B cell (primary cell): Measurements from ENCODE around the gene CNPY3. TPM values are rescaled to one million over a fixed set of nuclear protein-coding genes. Genes with fewer than 3 reads are reported as not detected.
"Not testable (repeated sequence)": the region's sequence is repeated elsewhere in the genome, so short reads cannot be mapped to it uniquely, and the experiment has no call there.

Experiments
- ATAC-seq: fragments of 200-7000 bp; cut with Tn5 transposase; one replicate; pipeline ENCODE4 v1.10.0; 2021; ENCODE audit warnings: low read depth, mild to moderate bottlenecking, moderate number of reproducible peaks, moderate library complexity
- CTCF ChIA-PET: fragments of 350-600 bp; sonication (Branson Sonifier 250); formaldehyde crosslinking; loops from one replicate; lab custom pipeline; 2021; ENCODE audit warnings: antibody characterized with exemption, inconsistent platforms; lab: Charles Lee
- POLR2A ChIA-PET: fragments of 350-600 bp; sonication (Branson Sonifier 250); formaldehyde crosslinking; loops from one replicate; lab custom pipeline; 2021; ENCODE audit warnings: antibody characterized with exemption; lab: Charles Lee
- DNase-seq: peaks from one replicate; pipeline ENCODE4 v3.0.0; 2013
- H2AFZ ChIP-seq: 2 replicates; pipeline ENCODE4 v1.6.1; 2012; ENCODE audit warnings: mild to moderate bottlenecking, low read depth, low read length; ENCODE audit not compliant: insufficient read depth, poor library complexity, severe bottlenecking
- H3K27ac ChIP-seq, 2 donors: 1 replicate in 1 of 2; 2 replicates in 1 of 2; pipeline ENCODE4 v1.5.1; 2012 to 2013; ENCODE audit warnings: low read length in 2 of 2, mild to moderate bottlenecking in 2 of 2, moderate library complexity in 1 of 2
- H3K27me3 ChIP-seq, 4 experiments: fragments of 200-600 bp in 1 of 4; sonication (generic) in 1 of 4; replicated peaks in 1 of 4; 1 replicate in 2 of 4; 2 replicates in 2 of 4; pipeline versions ENCODE4 v1.6.1 to v1.7.0; 2013 to 2016; ENCODE audit warnings: low read length in 3 of 4, mild to moderate bottlenecking in 2 of 4, mixed read lengths in 1 of 4, moderate library complexity in 1 of 4; ENCODE audit not compliant: insufficient read depth in 4 of 4, control insufficient read depth in 3 of 4; ENCODE audit errors: control extremely low read depth in 1 of 4
- H3K36me3 ChIP-seq, 2 experiments: replicated peaks in 1 of 2; 1 replicate in 1 of 2; 2 replicates in 1 of 2; pipeline versions ENCODE4 v1.6.1 to v1.7.1; 2013; ENCODE audit warnings: low read length in 1 of 2; ENCODE audit not compliant: insufficient read depth in 2 of 2, control insufficient read depth in 1 of 2; ENCODE audit errors: control extremely low read depth in 1 of 2, extremely low read depth in 1 of 2
- H3K4me1 ChIP-seq, 2 donors: fragments of 200-600 bp in 1 of 2; sonication (generic) in 1 of 2; 1 replicate in 1 of 2; 2 replicates in 1 of 2; pipeline versions ENCODE4 v1.5.1 to v1.6.1; 2013 to 2017; ENCODE audit warnings: low read length in 2 of 2; ENCODE audit not compliant: control insufficient read depth in 2 of 2, insufficient read depth in 2 of 2
- H3K4me2 ChIP-seq: replicated peaks from 2 replicates; pipeline ENCODE3; 2012; ENCODE audit warnings: mild to moderate bottlenecking, low read depth, low read length; ENCODE audit not compliant: poor library complexity, severe bottlenecking
- H3K4me3 ChIP-seq, 5 experiments: fragments of 200-600 bp in 1 of 5; sonication (generic) in 1 of 5; 1 replicate in 3 of 5; 2 replicates in 2 of 5; pipeline versions ENCODE4 v1.5.1 to v1.7.0; 2011 to 2016; ENCODE audit warnings: low read length in 4 of 5, mild to moderate bottlenecking in 4 of 5, low read depth in 2 of 5, control low read depth in 1 of 5, moderate library complexity in 1 of 5; ENCODE audit not compliant: insufficient read depth in 1 of 5; ENCODE audit errors: control extremely low read depth in 1 of 5, extremely low read depth in 1 of 5
- H3K79me2 ChIP-seq: fragments of 200-600 bp; sonication (generic); one replicate; pipeline ENCODE4 v1.6.0; 2016; ENCODE audit warnings: low read length; ENCODE audit not compliant: control insufficient read depth, insufficient read depth
- H3K9ac ChIP-seq: fragments of 200-600 bp; sonication (generic); 2 replicates; pipeline ENCODE4 v1.6.1; 2017; ENCODE audit warnings: mild to moderate bottlenecking, low read length, moderate library complexity
- H3K9me3 ChIP-seq, 3 donors: one replicate each; pipeline versions ENCODE4 v1.6.1 to v1.7.1; 2013; ENCODE audit warnings: low read length in 2 of 3; ENCODE audit not compliant: control insufficient read depth in 2 of 3, insufficient read depth in 1 of 3; ENCODE audit errors: control extremely low read depth in 1 of 3
- H4K20me1 ChIP-seq: 2 replicates; pipeline ENCODE4 v1.6.0; 2012; ENCODE audit warnings: mild to moderate bottlenecking, low read length; ENCODE audit not compliant: insufficient read depth, control insufficient read depth, poor library complexity, severe bottlenecking
- H3K27ac Mint-ChIP-seq: one replicate; pipeline ENCODE4 v1.8.0; 2021; ENCODE audit warnings: mixed read lengths
- H3K27me3 Mint-ChIP-seq: one replicate; pipeline ENCODE4 v1.8.0; 2021; ENCODE audit warnings: mixed read lengths
- H3K4me1 Mint-ChIP-seq: one replicate; pipeline ENCODE4 v1.8.0; 2021; ENCODE audit warnings: mixed read lengths
- H3K4me3 Mint-ChIP-seq: one replicate; pipeline ENCODE4 v1.8.0; 2021; ENCODE audit warnings: mixed read lengths
- H3K9me3 Mint-ChIP-seq: one replicate; pipeline ENCODE4 v1.8.0; 2022; ENCODE audit warnings: mixed read lengths; ENCODE audit not compliant: insufficient read depth
- CTCF ChIP-seq: fragments of 200-600 bp; IDR thresholded peaks from one replicate; pipeline ENCODE4 v1.8.0; 2022; ENCODE audit warnings: antibody characterized with exemption, mild to moderate bottlenecking
- EZH2 ChIP-seq: IDR thresholded peaks from 2 replicates; pipeline ENCODE4 v1.6.1; 2012; ENCODE audit warnings: borderline replicate concordance, low read depth, mild to moderate bottlenecking, moderate library complexity, low read length; ENCODE audit not compliant: insufficient read depth, poor library complexity, severe bottlenecking
- WGBS: methylation state at CpG from one replicate; pipeline ENCODE4 v1.1.5; 2013; ENCODE audit warnings: missing lambda C conversion rate; ENCODE audit not compliant: insufficient coverage; 5-methylcytosine and 5-hydroxymethylcytosine counted together
- intact Hi-C: fragments of 100-400 bp; cut with micrococcal nuclease; formaldehyde crosslinking; loops from one replicate; pipeline ENCODE4 v1.10.0; 2022
- polyA plus RNA-seq: library from polyadenylated mRNA; depleted of rRNA; stranded (reverse); fragments of >200 nt; gene quantifications from 2 replicates; pipeline ENCODE4 v1.2.3, GENCODE V29; 2012
- total RNA-seq, 2 donors: library from RNA; stranded (reverse); fragments of 120-200 nt in 1 of 2; gene quantifications; 1 replicate in 1 of 2; 2 replicates in 1 of 2; pipeline versions ENCODE4 v1.2.3 to v1.2.4, GENCODE V29; 2013 to 2022

Gene CNPY3
- total and polyA plus RNA-seq, 2 donors (not counting 1 experiment from before 2014, with no cell fraction given) = 123 to 163 TPM

- intact Hi-C loops = loop anchor here (5.0 kb wide), 2 partner anchors 60 to 605 kb away; partner anchors contain the start of gene GNMT
- H3K27me3 Mint-ChIP-seq, H3K4me3 Mint-ChIP-seq, H3K9me3 Mint-ChIP-seq, ATAC-seq, H3K27ac ChIP-seq, H3K27me3 ChIP-seq, DNase-seq, POLR2A ChIA-PET, H3K4me3 ChIP-seq, H3K4me1 ChIP-seq, H4K20me1 ChIP-seq, H3K4me1 Mint-ChIP-seq, H3K9ac ChIP-seq, H3K79me2 ChIP-seq, H3K27ac Mint-ChIP-seq, H3K36me3 ChIP-seq, H3K4me2 ChIP-seq, H3K9me3 ChIP-seq: not testable (repeated sequence)
- CTCF ChIA-PET = interaction anchor here (0.7 to 4.7 kb wide), 5 partner anchors 12 to 241 kb away, joined by 3 to 50 read pairs (median 3); a partner anchor contains a TSS
- WGBS = 70% methylated on average over 17 of the region's 22 CpGs
- H2AFZ ChIP-seq = peak overlapping the region; percentile 10
These were observed 26.6 kb upstream of the CNPY3 start for GRCh38 chr6:42902429-42903263.

GRCh38 chr6:42904467-42904866, 24.8 kb upstream of the CNPY3 start:
- Histone ChIP-seq H2AFZ (no peak overlapping the region), H3K9ac (no peak overlapping the region), H3K36me3 (no peaks in the 10 kb centered on the region), H4K20me1 (no peaks in the 10 kb centered on the region), H3K4me1 (peaks cover 5 to 8% of the 10 kb centered on the region in 2 donors), H3K27me3 (no peaks in the 10 kb centered on the region), H3K4me2 (no peak overlapping the region), H3K27ac (no peak overlapping the region), H3K9me3 (no peaks in the 10 kb centered on the region), H3K4me3 (no peak overlapping the region), H3K79me2 (no peaks in the 10 kb centered on the region)
- intact Hi-C loops = loop anchor here (5.0 kb wide), 2 partner anchors 58 to 603 kb away; partner anchors contain the start of gene GNMT
- Mint-ChIP-seq H3K4me3 (no peak overlapping the region), H3K9me3 (no peaks in the 10 kb centered on the region), H3K4me1 (peaks cover 6% of the 10 kb centered on the region), H3K27ac (no peak overlapping the region), H3K27me3 (no peaks in the 10 kb centered on the region)
- DNase-seq (no peak), ATAC-seq (no peak)
- ChIA-PET CTCF (interaction anchor here (0.9 to 2.1 kb wide), 4 partner anchors 14 to 242 kb away, joined by 4 to 11 read pairs (median 6); a partner anchor contains a TSS), POLR2A (interaction anchor here (0.7 kb wide), 1 partner anchor 83 kb away, joined by 3 read pairs; no protein-coding TSS in a partner anchor)
- WGBS = 98% methylated on average over 7 of the region's 10 CpGs
- no peak for TF ChIP-seq EZH2
- no peak for TF ChIP-seq CTCF
